ENCODE measurements around the gene STK24.

The STK24 gene

DNA sequence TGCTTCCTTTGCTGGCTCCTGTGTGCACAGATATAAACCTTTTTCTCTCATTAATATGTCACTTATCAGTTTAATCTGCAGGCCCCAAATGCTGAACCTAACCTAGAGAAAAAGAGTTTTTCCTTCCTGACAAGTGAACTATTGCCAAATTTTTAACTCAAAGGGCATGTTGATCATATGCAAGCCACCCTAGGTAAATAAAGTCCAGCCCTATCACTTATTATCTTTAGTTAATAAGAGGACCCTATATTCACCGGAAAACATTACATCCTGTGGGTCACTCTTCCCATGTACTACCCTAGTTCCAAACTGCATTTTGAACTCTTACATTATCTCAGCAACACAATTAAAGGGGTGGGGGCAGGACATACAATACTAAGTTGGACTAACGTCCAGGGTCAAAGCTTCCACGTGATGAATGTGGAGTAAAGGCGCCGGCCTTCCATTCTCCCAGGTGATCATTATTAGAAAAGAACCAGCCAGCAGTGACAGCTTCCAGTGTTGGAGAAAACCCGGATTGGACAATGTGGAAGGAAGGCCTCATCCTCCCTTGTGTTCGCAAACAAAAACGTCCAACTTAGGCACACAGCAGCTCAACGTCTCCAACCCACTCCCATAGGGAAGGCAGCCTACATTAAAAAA lies 86.6 kb downstream of the STK24 start:
- DNase-seq (ENCODE audit: low read depth in 2 of 2), result no peak

DNA sequence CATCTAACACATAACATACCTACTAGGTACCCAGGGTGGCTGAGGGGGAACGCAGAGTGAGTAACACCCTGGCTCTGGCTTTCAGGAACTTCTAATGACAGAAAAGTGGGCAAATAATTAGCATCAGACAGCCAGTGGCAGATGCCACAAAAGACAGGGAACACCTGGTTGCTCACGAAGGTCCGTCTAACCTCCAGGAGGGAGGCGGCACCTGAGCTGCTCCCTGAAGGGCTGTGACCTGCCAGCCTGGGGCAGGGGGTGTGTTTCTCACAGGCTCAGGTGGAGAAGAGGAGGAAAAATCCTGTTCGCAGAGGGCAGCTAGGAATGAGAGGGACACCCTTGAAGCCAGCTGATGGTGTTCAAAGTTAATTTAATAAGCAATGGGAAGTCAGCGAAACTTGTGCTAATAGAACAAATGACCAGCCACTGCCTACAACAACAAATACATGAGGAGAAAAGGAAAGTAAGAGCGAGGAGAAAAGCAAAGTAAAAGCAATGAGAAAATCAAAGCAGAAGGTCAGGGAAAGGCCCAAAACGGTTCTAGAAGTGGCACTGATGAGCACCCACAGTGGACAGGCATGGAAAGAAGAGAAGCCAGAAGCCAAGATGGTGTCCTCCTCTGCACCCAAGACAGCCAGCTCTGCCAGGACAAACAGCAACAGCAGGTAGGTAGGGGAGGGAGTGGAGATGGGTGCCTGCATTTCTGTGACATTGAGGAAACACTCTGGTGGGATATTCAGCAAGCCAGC lies 87.3 kb downstream of the STK24 start:
- no peak for DNase-seq (ENCODE audit: low read depth in 2 of 2)

DNA sequence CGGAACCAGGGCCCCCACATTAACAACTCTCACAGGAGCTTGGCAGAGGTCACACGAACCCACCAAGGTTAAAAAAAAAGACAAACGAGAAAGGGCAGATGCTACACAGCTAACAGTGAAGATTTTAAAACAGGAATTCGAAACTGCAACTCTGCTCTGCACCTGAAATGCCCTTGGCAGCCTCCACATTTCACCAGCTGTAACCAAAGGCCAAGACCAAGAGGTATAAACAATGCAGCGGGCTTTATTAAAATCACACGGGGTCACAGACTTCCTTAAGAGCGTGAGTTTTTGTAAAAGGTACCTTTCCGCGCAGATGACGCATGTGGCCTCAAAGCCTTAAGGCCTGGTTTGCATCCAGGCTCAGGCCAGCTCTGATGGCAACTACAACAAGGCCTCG lies 88.2 kb downstream of the STK24 start:
- DNase-seq (ENCODE audit: low read depth in 2 of 2), result no peak

DNA sequence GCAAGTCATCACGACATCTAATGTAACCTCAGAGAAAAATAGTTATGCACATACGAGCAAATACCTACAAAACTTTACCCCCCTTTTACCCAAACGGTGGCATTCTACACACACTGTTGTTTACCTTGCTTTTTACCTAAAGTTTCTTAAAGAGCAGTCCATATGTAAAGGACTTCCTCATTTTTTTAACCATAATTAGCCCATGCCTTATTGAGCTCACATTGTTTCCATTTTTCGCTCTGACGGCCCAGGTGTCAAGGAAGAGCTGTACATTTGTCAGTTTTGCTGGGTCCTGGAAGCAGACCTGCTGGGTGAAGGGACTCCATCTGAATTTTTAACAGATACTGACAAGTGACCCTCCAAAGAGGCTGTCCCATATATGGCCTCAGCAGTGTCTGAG lies 89.4 kb downstream of the STK24 start:
- no peak for DNase-seq (ENCODE audit: low read depth in 2 of 2)

DNA sequence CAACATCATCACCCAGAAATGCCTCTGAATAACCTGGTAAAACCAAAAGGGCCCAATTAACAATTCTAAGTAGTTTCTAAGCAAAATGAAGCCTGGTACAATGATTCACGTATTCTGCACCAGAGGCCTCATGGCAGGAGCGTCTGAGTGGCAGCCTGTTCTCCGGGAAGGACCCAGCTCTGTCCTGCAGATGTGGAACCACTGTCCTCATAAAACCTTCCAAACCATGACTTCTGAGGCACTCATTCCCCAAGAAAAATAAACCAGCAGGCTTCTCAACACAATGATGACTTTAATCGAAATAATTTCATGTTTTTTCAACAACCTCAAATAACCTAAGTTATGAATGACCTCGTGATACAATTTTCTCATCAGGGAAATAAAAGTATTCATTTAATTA lies 89.9 kb downstream of the STK24 start:
- DNase-seq (ENCODE audit: low read depth in 2 of 2), result no peak

DNA sequence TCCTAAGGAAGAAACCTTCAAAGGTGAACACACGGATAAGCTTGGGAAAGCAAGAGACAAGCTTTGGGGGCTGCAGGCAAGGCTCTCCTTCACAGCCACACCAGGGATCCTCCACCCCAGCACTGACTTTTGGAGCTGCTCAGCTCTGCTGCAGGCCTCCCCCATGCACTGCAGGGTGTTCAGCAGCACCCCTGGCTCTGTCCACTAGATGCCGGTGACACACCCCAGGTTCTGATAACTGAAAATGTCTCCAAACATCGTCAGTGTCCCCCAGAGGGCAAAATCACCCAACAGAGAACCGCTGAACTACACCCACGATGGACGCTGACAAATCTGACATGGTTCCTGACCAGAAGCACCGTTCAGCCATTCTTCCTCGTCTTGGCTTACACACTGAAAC lies 90.5 kb downstream of the STK24 start:
- no peak for DNase-seq (ENCODE audit: low read depth in 2 of 2)

DNA sequence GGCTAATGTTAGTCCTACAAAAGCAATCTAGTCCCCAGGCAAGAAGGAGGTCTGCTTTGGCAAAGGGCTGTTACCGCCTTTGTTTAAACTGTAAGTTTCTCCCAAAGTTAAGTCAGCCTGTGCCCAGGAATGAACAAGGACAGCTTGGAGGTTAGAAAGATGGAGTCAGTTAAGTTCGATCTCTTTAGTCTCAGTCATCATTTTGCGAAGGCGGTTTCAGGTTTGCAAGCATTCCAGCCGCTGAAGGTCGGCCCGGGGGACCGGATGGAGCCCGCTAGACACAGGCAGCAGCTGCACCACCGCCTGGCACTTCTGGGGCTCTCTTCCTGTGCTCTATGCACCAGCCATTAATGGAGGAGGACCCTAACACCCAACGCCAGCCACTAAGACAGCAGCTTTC lies 91.3 kb downstream of the STK24 start:
- no peak for DNase-seq (ENCODE audit: low read depth in 2 of 2)

DNA sequence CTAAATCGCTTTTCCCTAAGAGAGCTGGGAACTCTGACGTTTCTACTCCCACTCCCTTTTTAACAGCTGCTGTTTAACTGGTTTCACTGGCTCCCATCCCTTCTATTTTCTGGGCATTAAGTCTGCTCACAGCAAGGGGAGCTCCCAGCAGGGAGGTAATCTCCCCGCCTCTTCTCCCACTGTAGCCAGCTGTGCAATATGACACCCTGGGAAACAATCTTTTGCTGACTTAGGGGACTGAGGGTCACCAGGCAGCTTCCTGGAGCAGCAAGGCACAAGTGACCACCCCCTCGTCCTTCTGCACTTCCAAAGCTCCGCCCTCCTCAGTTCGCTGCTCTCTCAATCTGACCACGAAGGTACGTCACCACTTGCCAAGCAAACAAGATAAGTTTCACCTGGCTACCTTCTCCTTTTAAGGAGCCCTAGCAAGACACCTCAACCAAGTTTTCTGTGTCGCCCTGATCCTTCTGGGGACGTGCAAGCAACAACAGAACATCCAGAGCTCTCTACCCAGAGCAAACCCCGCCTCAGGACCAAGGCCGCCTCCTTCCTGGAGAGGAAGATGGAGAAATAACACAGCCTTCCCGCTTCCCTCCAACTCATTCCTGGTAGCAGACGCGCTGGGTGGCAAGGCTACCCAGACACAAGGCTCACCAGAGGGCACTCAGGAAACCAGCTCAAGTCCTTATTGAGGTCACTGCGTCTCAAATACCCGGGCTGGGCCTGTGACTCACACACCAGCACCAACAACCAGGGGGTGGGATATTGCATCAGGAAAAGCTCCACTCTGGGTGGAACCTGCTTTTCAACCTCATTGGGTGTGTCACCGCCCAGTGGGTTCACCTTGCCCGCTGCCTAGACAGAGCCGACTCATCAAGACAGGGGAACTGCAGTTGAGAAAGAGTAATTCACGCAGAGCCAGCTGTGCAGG lies 92.4 kb downstream of the STK24 start:
- DNase-seq (ENCODE audit: low read depth in 2 of 2), result peak in 1 of 2 experiments; percentile 48

DNA sequence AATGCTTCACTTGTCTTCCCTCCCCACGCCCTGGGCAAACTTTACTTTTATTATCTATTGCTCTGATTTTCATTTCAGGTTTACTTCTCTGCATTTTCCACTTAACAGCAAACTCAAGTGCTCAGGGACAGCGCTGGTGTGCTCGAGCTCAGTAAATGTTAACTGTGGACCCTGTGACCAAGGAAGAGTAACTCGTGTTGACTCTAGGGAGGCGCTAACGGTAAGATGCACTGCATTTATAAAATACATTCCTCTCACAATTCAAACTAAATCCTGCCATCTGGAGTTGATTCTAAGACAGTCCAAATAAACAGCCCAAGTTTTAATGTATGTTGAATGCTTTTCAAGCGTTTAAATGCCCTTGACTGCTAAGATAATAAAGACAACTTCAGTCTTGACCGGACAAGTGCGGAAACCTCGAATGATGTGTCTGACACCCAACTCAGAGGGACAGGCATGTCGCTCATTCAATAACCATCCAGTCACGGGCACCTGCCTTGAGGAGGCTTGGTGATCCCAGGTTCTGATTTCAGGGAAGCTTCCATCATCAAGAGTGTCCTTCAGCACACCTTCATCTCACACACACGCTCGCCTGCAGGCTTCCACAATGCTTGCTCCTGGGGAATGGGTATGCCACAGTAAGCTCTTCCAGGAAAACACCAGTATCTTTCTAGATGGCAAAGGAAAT lies 93.2 kb downstream of the STK24 start:
- no peak for DNase-seq (ENCODE audit: low read depth in 2 of 2)

DNA sequence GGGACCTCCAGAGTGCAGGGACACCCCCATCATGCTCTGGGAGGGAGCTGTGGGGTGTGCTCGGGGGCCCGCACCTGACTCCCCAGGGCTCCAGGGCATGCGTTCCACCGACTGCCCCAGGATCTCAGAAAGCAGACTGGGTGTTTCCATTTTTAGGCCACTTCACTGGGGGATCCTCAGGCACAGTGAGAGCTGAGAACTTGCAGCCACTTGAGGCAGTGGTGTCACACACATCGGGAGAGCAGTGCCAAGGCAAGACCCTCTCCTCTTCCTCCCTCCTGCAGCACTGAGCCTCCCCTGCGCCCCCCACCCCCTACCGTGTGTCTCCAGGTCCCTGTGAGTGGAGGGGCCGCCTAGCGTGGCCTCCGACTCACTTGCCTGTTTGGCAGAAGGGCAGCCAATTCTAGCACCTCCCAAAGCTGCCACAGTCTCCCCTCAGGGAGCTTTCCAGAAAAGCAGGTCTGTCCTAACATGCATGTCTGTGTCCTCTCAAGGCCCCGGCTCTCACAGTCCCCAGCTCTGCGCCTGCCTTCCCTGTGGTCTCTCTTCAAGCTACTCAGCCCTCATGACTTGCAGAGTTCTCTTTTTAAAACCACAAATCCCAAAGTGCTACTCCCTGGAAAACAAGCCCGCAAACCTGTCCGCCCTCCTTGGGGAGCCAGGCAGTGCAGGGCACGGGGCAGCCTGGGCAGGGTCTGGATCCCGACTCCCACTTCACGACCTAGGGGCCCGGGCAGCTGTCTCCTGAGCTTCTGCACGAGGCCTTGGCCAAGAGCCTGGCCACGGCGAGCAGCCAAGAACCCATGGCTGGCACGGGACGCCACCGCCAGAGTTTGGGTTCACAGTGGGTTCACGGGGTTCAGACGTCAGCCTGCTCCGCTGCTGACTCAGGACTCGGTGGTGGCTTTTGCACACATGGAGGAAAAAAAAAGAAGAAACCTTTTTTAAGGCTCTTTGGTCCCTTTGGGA lies 94.1 kb downstream of the STK24 start:
- DNase-seq (ENCODE audit: low read depth in 2 of 2), result no peak

DNA sequence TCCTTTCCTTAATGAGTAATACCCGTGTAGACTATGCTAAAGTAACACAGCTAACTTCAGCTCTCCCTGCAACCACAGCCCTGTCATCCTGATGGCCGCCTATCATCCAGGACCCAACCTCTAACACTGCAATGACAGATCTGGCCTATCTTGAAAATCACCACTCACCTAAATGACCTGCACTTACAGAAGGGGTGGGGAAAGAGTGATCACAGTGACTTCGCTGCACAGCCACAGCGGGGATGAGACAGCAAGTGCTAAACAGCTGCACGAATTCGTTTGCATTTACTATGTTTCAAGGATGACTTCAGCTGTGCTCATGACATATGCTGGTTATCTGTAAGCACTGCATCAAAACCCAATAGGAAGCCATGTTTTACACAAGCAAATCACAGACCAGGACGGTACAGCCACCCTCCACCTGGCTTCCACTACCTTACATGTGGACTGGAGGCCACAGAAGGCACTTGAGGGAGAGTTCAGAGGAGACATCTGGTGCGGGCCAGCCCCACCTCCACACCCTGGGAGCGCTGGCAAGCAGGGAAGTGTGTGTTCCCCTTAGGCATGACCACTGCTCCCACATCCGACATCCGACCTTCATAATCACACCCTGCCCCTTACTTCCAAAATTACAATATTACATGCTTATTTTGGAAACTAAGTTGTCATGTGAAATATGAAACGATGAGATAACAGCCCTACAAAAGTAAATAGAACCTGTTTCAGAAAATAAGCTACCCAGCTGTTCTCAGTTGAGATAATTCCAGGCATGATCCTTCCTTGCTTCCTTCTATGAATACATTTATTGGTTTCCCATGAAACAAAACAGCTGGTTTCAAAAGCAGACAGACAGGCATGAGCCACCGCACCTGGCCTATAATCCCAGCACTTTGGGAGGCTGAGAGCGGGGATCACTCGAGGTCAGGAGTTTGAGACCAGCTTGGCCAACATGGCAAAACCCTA lies 95.7 kb downstream of the STK24 start:
- DNase-seq (ENCODE audit: low read depth in 2 of 2), result peak in 1 of 2 experiments; percentile 35

DNA sequence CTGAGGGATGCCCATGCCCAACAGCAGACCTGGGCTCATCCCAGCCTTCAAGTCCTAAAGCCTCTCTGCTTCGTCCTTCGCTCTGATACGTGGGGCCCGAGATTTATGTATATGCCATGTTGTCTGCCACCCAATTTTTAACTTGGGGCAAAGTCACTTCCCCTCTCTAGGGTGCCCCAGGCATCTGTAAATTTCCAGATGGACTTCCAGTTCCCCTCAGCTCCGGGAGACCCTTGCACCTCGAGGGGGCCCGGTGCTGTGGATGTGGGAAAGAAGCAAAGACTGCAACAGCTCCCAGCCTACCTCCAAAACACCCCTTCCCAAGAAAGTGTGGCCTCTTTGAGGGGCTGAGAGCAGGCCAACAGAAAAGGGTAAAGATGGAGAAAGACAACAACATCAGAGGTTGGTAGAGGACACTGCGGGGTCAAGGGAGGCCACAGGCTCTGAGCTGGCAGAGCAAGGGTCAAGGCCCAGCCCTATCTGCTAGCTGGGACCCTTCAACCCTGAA lies 97.4 kb downstream of the STK24 start:
- DNase-seq (ENCODE audit: low read depth in 2 of 2), result no peak

DNA sequence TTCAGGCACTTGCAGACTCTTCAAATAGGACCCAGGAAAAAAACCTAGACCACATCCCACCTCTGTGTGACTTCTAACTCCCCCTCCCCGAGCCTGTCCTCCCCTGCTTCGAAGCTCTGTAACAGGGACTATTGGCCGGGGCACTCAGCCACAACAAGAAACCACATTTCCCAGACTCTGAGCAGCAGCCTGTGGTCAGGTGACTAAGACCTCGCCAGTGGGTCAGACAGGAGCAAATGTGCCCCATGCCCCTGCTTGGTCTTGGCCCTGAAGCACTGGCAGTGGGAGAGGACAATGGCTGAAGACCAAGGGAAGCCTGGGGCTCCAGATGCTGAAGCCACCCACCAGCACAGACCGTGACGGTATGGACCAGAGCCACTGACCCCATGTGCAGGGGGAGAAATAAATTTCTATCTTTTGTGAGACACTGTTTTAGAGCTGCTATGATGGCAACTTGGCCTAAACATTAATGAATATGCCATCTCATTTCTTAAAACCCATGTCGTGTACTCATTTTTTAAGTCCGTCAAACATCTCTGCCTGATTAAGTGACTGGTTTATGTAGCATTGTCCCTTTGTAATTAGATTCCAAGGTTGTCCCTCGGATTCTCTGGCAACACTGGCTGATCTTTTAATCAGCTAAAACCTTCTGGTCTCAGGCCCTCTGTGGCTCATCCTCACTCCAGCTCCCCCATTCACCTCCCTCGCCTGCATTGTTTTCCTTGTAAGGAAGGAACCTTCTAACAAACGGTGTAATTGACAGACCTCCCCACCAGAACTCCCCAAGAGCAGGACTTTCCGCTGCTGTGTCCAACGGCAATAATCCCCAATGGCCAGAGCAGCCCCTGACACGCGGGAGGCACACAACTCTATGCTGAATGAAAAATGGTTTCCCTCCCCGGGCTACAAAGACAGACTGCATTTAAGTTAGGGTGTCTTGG lies 98.4 kb downstream of the STK24 start:
- DNase-seq (ENCODE audit: low read depth in 2 of 2), result no peak

DNA sequence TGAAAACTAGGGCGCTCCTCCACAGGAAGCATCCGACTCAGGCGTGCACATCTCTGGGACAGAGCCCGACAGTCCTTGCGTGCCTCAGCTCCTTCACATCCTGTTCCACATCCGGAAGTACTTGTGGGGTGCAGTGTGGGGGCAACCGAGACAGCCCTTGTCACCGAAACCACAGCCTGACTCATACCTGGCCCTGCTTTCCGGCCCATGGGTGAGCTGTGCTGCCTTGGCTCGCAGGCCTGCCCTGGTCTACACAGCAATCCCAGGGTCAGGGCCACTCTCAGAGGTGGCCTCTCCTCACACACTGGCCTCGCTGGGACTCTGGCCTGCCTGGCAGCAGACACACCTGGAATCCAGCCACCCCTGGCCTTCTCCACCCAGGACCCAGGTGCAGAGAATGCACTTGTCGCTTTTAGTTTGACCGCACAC lies 100.4 kb downstream of the STK24 start:
- peak; percentile 74 to 85 for DNase-seq (ENCODE audit: low read depth in 2 of 2)

DNA sequence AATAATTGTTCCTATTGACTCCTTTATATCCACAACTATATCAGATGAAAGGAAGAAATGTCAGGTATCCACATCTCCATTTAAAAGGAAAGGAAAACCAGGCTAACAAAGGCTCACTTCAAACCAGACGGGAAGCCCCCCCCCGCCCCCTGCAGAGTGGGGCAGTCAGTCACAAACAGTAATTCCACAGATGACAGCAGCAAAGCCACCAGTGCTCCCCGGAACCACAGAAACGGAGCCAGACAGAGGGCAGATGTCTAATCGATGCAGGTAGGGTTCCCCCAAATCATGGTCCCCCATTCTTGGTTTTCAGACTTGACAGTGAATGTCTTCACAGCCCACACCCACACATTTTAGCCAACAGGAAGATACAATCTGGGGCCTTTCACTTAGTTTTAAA lies 100.8 kb downstream of the STK24 start:
- peak in 1 of 2 experiments; percentile 52 for DNase-seq (ENCODE audit: low read depth in 2 of 2)

DNA sequence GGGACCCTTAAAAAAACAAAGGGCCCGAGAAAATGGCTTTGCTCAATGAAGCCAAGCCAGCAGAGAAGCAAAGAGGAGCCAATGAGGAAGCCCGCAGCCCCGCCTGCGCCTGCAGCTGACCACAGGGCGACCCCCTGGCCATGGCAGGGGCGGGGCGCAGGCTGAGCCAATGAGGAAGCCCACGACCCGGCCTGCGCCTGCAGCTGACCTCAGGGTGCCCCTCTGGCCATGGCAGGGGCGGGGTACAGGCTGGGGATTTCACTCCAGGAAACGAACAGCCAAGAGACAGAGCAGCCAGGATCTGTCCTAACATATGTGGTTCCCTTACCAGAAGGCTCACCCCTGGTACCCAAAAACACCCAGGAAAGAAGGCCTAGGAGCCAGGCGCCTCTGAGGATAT lies 101.4 kb downstream of the STK24 start:
- no peak for DNase-seq (ENCODE audit: low read depth in 2 of 2)

DNA sequence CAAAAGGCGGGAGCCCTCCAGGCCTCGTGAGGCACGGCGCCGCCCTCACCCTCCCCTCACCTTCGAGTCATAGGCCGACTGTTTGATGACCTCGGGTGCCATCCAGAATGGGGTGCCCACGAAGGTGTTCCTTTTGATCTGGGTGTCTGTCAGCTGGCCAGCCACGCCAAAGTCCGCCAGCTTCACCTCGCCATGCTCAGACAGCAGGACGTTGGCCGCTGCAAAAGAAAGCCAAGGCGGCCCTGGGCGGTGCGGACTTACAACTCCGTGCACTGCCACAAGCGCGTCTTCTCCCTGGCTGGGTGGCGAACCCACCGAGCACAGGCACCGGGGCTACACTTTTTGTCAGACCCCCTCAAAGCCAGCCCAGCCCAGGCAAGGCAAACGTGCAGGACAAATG lies 102.1 kb downstream of the STK24 start:
- DNase-seq (ENCODE audit: low read depth in 2 of 2), result no peak

DNA sequence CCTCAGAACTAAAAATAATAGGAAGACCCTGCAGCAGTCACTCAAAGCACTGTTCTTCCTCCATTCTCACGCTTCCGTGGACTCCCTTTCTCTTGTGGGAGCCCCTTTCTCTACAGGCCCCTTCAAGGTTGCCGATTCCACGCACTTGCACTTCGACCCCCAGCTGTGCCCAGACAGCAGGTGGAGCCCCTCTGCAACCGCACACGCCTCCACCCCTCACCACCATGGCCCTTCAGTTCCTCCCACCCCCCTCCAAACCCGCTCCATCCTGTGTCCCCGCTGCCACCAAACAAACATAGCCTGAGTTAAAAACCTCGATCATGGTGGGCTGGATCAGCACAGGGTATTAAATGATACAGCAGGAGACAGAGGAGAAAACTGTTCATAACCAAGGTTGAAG lies 102.6 kb downstream of the STK24 start:
- DNase-seq (ENCODE audit: low read depth in 2 of 2), result no peak

All from stimulated activated CD4-positive, alpha-beta T cell treated with anti-CD3 and anti-CD28 coated beads, Interleukin-12 subunit alpha, Interleukin-12 subunit beta, amount 100 ng/mL, for 24 hours (primary cell).